GM21515 (cell line): ENCODE data around the gene HLX.

ENCODE experiments used
- ATAC-seq: cut with Tn5 transposase; IDR thresholded peaks from one replicate; pipeline ENCODE4 v1.9.1; 2021; ENCODE audit not compliant: unreplicated experiment

HLX gene, protein sequence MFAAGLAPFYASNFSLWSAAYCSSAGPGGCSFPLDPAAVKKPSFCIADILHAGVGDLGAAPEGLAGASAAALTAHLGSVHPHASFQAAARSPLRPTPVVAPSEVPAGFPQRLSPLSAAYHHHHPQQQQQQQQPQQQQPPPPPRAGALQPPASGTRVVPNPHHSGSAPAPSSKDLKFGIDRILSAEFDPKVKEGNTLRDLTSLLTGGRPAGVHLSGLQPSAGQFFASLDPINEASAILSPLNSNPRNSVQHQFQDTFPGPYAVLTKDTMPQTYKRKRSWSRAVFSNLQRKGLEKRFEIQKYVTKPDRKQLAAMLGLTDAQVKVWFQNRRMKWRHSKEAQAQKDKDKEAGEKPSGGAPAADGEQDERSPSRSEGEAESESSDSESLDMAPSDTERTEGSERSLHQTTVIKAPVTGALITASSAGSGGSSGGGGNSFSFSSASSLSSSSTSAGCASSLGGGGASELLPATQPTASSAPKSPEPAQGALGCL

DNA sequence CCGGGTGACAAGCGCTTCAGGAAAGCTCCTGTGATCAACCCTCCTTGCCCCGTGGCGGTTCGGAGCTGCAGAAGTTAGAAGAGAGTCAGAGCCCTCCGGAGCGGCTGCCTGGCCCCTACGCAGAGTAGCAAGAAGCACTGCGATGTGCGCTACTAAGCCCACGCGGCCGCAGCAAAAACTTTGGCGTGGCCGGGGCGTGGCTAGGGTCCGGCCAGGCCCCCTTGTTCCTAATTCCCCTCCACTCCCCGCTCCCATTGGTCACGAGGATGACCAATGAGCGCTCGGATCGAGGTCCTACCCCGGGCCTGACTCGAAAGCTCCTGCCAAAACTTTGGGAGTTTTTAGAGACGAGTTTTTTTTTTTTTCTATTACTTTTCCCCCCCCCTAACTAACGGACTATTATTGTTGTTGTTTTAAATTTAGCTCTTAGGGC, at the start of gene HLX:
Gene HLX (plus strand): TSS at position 368 of the 433 bp plus-strand sequence. CDS start 415 bp downstream, outside the sequence.
- ATAC-seq = peak; percentile 72

- ATAC-seq = no peak
These were observed 45.8 kb upstream of the HLX start for GRCh38 chr1:220833436-220833835.

- no peak for ATAC-seq
These were observed 44.9 kb upstream of the HLX start for GRCh38 chr1:220834155-220834870.

GRCh38 chr1:220838578-220838977, 40.7 kb upstream of the HLX start:
- ATAC-seq = no peak

DNA sequence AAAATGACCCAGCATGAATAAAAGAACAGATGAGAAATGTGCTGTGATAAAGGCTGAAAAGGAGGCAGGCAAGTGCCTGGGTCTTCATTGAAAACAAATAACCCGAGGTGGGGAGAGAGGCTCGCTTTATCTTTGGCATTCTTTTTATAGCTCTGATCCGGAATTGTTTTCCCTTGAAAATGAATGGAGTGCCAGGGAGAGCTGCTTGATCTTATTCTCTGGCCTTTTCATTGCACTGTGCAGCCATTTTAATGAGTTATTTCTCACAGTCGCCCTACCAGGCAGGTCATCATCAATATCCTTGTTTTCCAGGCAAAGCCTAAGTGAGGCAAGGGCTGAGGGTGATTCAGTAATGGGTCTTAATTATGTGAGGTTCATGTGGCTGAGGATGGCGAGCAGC, 39.8 kb upstream of the HLX start:
- ATAC-seq = no peak

GRCh38 chr1:220841293-220841692, 38.0 kb upstream of the HLX start:
- no peak for ATAC-seq

GRCh38 chr1:220843481-220844011, 35.7 kb upstream of the HLX start:
- ATAC-seq = no peak

DNA sequence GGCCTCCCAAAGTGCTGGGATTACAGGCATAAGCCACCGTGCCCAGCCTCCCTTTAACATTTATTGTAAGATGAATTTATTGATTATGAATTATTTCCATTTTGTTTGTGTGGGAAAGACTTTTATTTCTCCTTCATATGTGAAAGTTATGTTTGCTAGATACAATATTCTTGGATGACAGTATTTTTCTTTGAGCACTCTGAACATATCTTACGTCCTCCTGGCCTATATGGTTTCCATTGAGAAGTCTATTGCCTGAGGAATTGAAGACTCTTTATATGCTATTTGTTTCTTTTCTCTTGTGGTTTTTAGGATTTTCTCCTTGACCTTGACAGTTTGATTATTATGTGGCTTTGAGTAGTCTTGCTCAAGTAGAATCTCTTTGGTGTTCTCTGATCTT, 26.8 kb upstream of the HLX start:
- no peak for ATAC-seq

- no peak for ATAC-seq
These were observed 6.9 kb upstream of the HLX start for GRCh38 chr1:220872296-220872695.

GRCh38 chr1:220873087-220873486, 6.2 kb upstream of the HLX start:
- no peak for ATAC-seq

DNA sequence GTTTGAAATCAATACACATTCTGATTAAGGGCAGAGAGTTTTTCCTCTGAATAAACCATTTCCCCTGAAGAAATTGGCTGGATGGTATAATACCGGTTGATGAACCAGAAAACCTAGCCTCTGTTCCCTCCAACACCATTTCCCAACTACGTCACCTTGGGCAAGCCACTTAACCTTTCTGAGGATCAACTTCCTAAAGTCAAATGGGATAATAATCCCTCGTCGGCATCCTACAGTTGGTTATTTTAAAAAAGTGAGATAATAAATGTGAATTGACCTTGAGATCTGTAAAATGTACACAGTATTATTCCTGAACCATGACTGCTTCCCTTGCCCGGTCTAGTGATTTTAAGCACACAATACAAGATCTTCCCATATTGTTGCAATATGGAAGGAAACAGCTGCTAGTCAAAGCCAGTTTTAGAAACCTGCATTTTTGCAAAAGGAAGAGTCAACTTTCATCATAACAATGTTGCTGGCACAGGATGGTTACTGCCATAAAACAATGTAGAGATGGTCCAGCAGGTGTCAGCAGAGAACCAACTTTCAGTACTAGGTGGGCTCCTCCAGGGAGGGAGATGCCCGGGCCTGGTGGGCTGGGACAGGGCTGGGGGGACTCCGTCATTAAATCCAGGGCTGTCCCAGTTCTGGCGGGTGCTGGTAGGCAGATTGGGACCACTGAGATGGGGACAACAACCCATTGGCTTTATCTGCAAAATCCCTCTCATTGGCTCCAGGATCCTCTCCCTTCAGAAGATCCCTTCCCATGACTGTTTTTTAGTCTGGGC, 5.2 kb upstream of the HLX start:
- no peak for ATAC-seq

- no peak for ATAC-seq
These were observed 4.0 kb upstream of the HLX start for GRCh38 chr1:220875260-220875659.

DNA sequence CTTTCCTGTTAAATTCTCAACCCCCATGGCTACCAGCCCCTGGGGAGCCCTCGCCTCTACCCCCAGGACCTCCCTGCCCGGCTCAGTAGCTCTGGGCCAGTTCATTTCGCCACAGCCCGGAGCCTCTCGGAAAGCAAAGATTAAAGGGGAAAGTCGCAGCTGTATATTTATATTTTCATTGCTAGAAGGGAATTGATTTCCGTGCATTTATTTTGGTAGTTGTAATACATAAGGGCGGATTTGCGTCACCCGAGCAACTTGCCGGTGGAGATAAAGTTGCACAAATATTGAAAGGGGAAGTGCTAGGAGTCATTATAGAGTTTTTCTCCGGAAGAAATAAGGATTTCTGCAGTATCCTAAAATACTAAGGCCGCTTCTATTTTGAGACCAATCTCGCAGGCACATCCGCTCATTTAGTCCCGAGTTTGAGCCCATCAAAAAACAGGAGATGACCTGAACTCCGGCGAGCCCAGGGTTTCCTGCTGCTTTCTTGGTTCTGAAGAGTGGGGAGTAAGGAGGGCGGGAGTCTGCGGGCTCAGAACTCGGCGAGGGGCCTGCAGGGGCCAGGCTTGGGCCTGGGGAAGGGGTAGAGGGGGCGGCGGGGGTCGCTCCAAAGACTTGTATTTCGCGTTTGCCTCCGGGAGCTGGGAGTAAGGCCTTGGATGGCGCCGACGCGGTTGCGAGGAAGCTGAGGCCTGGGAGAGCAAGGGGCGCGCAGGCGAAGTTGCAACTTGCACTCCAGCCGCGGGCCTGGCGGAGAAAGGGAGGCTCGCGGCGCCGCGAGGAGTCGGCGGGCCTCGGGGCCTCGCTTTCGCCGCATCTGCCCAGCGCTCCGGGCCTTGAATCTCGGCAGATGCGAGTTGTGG, 2.5 kb upstream of the HLX start:
- ATAC-seq = no peak

- ATAC-seq = no peak
These were observed 1.7 kb upstream of the HLX start for GRCh38 chr1:220877377-220878095.

- no peak for ATAC-seq
These were observed 810 bp upstream of the HLX start for GRCh38 chr1:220878191-220879075.

- peak; percentile 35 for ATAC-seq
These were observed 492 bp downstream of the HLX start for GRCh38 chr1:220879509-220880361.

DNA sequence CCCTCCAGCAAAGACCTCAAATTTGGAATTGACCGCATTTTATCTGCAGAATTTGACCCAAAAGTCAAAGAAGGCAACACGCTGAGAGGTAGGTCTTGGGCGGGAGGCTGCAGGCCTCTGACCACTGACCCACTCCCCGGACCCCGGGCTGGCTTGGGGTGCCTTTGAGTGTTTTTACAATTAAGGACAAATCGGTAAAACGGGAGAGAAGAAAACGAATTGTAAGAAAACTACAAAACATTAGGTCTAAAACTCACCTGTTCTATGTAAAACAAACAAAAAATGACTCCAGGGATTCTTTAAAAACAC, 1.1 kb downstream of the HLX start:
- no peak for ATAC-seq
